GM21786 (cell line): ENCODE data around the gene LRMDA.

Source experiments
- ATAC-seq: cut with Tn5 transposase; IDR thresholded peaks from one replicate; pipeline ENCODE4 v1.9.1; 2021; ENCODE audit not compliant: unreplicated experiment

The LRMDA gene

DNA sequence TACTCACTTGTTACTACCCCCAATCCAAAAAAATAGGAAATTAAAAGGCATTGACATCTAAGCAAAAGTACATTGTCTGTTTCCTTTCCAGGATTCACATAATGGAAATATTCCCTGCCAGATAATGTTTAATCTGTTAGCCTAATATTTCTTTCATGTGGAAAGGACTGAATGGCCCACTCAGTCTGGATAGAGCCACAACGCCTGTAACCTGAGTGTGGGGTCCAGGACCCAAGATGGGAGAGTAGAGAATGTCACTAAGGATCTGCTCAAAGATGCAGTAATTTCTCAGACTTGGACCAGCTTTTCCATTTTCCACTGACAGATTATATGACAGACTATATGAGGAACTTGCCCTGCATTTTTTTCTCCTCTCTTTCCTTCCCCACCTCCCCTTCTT lies 1117.3 kb downstream of the LRMDA start:
- no peak for ATAC-seq

DNA sequence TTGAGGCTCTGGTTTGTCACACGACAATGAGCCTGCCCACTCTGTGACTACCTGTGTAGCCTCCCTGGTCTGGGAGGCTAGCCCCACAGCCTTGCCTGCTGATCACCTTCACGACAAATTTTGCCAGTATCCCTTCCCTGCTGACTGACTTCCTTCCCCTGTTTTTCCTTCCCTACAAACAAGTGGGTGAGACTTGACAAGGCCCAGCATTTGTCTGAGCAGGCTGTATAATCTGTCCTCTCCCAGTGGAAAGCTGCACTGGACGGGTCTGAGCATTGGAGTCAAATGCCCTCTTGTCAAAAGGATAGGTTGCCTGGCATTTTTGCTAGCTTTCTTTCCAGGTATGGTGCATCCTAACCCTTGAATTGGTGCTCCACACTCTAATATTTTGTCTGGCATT lies 1117.7 kb downstream of the LRMDA start:
- ATAC-seq, result no peak

DNA sequence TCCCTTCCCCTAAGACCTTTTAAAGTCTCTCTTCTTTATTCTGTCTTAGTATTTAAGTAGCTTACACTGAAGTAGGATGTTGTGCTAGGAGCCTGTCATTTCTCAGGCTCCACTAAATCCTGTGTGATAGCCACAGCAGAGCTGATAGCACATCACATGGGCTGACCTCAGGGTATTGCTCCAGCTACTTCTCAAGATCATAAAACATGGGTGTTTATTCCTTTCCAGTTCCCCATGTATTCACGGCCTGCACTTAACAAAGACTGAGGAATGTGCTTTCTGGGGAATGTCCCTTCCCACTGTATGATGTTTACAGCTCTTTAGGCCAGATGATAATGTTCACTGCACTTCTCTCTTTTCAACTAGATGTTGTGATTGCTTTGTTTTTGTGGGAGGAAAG lies 1119.4 kb downstream of the LRMDA start:
- ATAC-seq, result no peak

- no peak for ATAC-seq
Measured at GRCh38 chr10:76552091-76552873, 1120.9 kb downstream of the LRMDA start.

DNA sequence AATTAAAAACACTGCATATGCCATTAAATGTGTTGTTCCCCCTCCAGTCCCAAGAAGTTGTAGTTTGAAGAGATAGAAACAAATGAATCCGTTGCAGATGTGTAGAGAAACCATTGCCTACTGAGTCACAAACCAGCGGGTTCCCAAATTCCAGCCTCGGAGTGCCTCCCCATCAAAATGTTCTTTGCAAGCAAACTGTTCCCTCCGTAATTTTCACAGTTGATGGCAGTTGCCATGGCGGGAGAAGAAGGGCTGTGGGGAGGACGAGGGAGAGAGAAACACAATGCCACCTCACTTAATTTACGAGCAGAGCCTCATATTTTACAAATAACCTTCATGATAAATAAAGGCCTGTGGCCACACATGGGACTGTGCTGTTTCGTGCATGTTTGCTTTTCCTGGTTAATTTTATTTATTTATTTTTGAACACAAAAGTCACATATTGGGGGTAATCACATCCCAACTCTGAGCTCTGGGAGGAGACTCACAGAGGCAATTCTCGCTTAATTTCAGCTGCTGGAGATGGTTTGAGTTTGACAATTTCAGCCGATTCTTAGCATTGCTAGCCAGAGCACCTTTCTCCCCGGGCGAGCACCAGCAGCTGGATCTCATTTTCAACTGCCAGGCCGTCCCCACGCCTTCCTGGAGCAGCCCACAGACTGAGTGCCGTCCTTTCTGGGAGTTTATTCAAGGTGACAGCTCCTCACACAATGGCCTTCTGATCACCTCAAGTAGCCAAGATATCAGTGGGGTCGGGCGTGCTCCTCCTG lies 1122.0 kb downstream of the LRMDA start:
- ATAC-seq, result no peak

GRCh38 chr10:76554033-76554408 lies 1122.6 kb downstream of the LRMDA start:
- ATAC-seq, result no peak

DNA sequence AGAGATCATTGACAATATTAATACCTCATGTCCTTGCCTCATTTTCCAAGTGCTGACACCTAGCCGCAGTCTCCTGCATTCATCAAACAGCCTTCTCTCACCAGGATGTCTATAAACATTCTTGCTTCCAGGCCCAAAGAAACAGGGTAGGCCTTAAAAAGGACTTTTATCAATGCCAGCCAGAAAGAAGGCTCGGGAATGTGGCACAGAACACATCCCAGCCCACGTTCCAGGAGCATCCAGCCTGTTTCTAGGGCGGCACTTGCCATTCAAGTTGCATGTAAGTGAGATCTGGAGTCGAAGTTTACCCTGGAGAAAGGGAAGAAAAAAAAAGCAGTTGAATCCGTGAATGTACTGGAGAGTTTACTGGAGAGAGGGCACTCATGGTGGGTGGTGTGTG lies 1123.1 kb downstream of the LRMDA start:
- ATAC-seq, result no peak

- ATAC-seq, result no peak
Measured at GRCh38 chr10:76555067-76555670, 1123.7 kb downstream of the LRMDA start.

DNA sequence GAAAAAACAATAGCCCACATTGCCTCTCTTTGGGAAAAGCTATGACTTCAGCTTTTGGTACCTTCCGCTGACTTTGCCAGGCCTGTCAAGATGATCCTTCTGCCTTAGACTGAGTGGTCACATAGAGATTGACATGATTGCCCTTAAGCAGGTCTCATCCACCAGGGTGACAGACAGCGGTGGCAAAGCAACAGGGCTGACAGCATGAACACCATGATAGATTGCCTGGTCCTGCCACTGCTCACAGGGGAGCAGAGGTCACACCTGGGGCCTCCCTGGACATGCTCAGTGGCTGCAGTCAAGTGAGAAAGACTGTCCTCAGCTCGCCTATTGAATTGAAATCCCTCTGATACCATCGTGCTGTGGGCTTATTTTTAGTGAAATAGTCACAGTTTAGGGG lies 1125.9 kb downstream of the LRMDA start:
- ATAC-seq, result no peak

DNA sequence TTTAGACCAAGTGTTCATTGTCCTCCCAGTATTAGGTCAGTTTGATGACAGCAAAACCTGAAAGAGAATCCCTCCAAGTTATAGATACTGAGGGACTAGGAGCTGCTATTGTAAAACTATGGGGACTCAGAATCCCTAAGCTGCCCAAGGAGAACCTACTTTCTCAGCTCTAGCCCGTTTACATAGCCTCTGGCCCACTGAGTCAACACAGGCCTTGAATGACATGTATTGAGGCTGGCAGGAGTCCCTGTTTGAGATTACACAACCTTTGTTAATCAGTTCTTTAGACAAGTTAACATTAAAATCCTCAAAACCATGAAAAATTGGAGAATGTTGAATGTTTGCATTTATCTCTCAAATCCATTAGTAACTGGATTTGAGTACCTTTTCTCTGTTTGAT lies 1127.2 kb downstream of the LRMDA start:
- ATAC-seq, result no peak

GRCh38 chr10:76558996-76559891 lies 1127.8 kb downstream of the LRMDA start:
- ATAC-seq, result no peak

- ATAC-seq, result no peak
Measured at GRCh38 chr10:76559892-76560220, 1128.4 kb downstream of the LRMDA start.

DNA sequence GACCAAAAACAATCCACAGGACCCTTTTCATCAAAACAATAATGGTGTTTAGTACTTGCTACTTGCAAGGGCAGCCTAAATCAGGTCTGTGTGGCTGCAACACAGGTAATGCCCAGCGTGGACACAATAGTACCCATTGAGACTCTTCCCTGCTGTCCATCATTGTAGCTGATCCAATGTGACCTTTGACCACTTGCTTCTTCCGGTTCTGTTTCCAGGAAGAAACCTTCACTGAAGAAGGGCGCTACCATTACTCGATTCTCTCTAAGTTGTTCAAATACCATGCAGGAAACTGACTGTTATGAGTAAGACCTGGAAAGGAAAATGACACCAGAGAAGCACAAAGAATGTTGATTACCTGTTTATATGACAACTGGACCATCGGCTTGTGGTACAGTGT lies 1128.9 kb downstream of the LRMDA start:
- no peak for ATAC-seq

GRCh38 chr10:76563286-76563685 lies 1131.9 kb downstream of the LRMDA start:
- no peak for ATAC-seq

DNA sequence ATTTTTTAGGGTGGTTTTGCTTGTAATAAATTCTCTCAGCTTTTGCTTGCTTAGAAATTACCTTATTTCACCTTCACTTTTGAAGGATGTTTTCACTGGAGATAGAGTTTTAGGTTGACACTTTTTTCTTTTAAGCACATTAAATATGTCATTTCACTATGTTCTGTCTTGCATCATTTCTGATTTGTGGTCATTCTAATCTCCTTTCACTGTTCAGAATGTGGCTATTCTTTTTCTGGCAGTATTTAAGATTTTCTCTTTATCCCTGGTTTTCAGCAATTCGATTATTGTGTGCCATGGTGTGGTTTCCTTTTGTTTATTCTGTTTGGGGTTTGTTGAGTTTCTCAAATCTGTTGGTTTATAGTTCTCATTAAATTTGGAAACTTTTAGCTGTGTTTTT lies 1140.6 kb downstream of the LRMDA start:
- ATAC-seq, result no peak

DNA sequence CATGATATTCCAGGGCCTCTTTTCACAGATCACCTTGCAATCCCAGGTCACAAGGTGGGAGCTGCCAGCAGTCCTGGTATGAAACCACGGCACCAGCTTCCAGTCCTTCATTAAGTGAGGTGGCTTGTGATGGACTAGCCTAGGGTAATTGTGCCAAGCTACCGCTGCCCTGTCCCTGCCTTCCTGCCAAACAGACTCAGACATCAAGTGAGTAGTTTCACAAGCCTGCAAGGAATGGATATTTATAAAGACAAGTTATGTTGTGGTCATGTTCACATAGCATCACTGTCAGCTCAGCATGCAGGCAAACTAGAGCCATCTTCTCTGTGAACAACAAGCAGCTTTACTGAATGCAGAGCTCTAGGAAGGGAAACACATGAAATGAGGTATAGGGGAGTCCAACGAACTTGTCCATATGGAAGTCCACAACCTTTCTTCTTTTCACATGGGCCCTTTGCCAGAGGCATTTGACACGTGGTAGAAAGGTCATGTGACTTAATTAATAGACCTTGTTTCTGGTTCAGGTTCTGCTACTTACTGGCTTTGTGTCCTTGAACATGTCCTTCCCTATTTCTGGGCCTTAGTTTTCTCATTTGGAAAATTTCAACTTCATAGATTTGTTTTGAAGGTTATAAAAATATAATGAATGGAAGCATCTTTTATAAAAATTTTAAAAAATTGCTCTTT lies 1145.0 kb downstream of the LRMDA start:
- no peak for ATAC-seq

DNA sequence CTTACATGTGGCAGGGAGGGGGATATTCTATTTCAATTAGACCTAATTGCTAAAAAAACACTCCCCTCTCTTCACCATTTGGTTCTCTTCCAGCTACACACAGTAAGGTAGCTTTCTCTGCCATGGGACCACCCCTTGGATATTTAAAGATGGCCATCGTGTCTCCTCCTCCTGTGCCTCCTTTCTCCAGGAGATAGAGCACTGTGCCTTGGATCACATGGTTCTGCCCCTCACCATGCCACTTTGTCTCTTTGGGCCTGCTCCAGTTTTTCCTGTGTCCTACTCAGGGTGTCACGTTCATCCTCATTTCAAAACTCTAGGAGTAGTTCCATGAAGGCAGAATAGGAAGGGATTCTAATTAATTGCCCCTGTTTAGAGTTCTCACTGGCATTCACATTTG lies 1146.0 kb downstream of the LRMDA start:
- no peak for ATAC-seq

DNA sequence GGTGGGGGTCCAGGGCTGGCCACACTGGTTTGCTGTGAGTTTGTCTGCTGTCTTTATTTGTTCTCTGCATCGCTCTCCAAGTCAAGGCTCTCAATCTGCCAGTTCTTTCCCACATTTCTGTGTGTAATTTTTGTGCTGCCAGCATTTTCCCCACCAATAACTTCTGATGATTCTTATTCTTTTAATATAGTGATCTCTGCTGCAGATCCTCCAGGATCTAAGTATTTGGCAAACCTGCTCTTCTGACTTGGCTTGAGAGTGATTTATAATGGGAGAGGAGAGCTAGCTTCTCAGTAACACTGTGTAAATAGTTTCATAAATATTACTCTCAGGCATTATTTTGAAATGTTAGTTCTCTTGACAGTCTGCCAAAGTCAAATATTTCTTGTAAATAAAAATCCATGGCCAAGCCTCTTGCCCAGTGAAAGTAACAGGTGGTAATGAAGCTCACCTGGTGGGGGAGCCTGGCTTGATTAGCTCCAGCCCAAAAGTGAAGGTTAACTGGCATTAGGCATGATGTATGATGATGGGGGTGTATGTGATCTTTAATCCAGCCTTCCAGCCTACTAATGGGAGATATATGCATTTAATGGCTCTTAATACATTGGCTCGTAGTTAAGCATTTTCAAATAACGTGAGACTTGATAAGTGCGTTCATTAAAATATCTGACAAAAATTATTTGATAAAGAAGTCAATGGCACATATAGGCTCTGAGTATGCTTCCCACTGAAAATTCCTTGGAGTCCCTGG lies 1150.3 kb downstream of the LRMDA start:
- ATAC-seq, result no peak

DNA sequence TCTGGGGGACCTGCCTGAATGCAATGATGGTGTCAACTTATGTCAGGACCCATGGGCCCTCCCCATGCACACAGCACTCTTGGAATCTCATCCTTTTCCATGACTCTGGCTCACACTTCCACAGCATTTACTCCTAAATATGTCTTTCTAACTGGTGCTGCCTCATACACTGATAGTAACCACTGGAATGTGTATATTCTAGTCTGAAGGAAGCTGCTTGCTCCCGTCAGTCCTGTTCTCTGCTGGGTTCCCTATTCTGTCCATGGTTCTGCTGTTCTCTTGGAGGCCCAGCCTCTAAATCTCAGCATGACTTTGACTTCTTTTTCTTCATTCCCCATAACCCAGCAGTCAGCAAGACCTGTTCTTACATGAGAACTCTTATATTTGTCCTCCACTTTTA lies 1151.1 kb downstream of the LRMDA start:
- ATAC-seq, result no peak

GRCh38 chr10:76583711-76584161 lies 1152.3 kb downstream of the LRMDA start:
- no peak for ATAC-seq
